Measurements from ENCODE around the gene GPS1. TPM values are rescaled to one million over a fixed set of nuclear protein-coding genes. Genes with fewer than 3 reads are reported as not detected.
A peak's percentile ranks its signal among the peaks of the same experiment; 100 is the strongest.

GPS1 gene
- total and polyA plus RNA-seq, 2 experiments from 2014 or later = 136 to 242 TPM

DNA sequence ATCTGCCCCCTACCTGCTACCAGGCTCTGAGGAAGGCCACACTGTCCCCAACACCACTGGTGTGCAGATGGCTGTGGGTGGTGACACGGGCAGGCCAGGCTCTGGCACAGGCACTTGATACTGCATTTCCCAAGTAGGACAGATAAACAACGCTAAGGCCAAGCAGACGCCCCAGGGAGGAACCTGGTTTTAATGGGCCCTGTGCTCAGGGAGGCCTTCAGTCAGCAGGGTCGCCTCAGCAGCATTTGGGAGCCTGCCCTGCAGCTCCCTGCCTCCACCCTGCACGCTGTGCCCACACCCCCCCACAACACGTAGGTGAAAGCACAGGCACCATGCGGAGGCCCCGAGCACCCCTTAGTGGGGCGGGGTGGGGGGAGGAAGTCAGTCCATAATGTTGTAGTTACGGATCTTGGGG is 49.6 kb downstream of the GPS1 start:
- Histone ChIP-seq H2AFZ (no peak overlapping the region), H3F3A (replicated peaks; ENCODE audit: low read depth) (0 out of 2 replicates have a peak, but pooled peaks cover 14% of the 10 kb centered on the region), H3K4me1 (ENCODE audit: insufficient read depth) (peaks cover 47% of the 10 kb centered on the region), H3K9me2 (ENCODE audit: insufficient read depth) (no peaks in the 10 kb centered on the region), H3K79me2 (replicated peaks; ENCODE audit: insufficient read depth) (peaks cover 28% of the 10 kb centered on the region), H4K20me1 (replicated peaks; ENCODE audit: insufficient read depth) (peaks cover 7% of the 10 kb centered on the region), H3K4me2 (peak overlapping the region; percentile 32; the same call in 1 of the 2 replicates), H3K27me3 (ENCODE audit: insufficient read depth) (no peaks in the 10 kb centered on the region), H3K36me3 (ENCODE audit: insufficient read depth) (no peaks in the 10 kb centered on the region), H3K4me3 (no peak overlapping the region), H3K27ac (ENCODE audit: low read depth) (no peak overlapping the region)
- Mint-ChIP-seq H3K4me1 (peaks cover 35% of the 10 kb centered on the region), H3K9me3 (no peaks in the 10 kb centered on the region; the same call in 2 of the 3 replicates), H3K27me3 (ENCODE audit: insufficient read depth, low read depth, poor library complexity) (peaks cover 32% of the 10 kb centered on the region), H3K27ac (no peak overlapping the region), H3K4me3 (no peak overlapping the region), H3K36me3 (ENCODE audit: low read depth) (peaks cover 7% of the 10 kb centered on the region; the same call in 2 of the 3 replicates)
- DNase-seq (ENCODE audit: low spot score) (no peak), ATAC-seq (no peak)
- TF ChIP-seq, protein P1, sequence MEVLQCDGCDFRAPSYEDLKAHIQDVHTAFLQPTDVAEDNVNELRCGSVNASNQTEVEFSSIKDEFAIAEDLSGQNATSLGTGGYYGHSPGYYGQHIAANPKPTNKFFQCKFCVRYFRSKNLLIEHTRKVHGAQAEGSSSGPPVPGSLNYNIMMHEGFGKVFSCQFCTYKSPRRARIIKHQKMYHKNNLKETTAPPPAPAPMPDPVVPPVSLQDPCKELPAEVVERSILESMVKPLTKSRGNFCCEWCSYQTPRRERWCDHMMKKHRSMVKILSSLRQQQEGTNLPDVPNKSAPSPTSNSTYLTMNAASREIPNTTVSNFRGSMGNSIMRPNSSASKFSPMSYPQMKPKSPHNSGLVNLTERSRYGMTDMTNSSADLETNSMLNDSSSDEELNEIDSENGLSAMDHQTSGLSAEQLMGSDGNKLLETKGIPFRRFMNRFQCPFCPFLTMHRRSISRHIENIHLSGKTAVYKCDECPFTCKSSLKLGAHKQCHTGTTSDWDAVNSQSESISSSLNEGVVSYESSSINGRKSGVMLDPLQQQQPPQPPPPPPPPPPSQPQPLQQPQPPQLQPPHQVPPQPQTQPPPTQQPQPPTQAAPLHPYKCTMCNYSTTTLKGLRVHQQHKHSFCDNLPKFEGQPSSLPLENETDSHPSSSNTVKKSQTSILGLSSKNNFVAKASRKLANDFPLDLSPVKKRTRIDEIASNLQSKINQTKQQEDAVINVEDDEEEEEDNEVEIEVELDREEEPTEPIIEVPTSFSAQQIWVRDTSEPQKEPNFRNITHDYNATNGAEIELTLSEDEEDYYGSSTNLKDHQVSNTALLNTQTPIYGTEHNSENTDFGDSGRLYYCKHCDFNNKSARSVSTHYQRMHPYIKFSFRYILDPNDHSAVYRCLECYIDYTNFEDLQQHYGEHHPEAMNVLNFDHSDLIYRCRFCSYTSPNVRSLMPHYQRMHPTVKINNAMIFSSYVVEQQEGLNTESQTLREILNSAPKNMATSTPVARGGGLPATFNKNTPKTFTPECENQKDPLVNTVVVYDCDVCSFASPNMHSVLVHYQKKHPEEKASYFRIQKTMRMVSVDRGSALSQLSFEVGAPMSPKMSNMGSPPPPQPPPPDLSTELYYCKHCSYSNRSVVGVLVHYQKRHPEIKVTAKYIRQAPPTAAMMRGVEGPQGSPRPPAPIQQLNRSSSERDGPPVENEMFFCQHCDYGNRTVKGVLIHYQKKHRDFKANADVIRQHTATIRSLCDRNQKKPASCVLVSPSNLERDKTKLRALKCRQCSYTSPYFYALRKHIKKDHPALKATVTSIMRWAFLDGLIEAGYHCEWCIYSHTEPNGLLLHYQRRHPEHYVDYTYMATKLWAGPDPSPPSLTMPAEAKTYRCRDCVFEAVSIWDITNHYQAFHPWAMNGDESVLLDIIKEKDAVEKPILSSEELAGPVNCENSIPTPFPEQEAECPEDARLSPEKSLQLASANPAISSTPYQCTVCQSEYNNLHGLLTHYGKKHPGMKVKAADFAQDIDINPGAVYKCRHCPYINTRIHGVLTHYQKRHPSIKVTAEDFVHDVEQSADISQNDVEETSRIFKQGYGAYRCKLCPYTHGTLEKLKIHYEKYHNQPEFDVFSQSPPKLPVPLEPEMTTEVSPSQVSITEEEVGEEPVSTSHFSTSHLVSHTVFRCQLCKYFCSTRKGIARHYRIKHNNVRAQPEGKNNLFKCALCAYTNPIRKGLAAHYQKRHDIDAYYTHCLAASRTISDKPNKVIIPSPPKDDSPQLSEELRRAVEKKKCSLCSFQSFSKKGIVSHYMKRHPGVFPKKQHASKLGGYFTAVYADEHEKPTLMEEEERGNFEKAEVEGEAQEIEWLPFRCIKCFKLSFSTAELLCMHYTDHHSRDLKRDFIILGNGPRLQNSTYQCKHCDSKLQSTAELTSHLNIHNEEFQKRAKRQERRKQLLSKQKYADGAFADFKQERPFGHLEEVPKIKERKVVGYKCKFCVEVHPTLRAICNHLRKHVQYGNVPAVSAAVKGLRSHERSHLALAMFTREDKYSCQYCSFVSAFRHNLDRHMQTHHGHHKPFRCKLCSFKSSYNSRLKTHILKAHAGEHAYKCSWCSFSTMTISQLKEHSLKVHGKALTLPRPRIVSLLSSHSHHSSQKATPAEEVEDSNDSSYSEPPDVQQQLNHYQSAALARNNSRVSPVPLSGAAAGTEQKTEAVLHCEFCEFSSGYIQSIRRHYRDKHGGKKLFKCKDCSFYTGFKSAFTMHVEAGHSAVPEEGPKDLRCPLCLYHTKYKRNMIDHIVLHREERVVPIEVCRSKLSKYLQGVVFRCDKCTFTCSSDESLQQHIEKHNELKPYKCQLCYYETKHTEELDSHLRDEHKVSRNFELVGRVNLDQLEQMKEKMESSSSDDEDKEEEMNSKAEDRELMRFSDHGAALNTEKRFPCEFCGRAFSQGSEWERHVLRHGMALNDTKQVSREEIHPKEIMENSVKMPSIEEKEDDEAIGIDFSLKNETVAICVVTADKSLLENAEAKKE (CRISPR knock-in tag; IDR thresholded peaks at IDR 0.05) = no peak
- TF ChIP-seq, protein P2, sequence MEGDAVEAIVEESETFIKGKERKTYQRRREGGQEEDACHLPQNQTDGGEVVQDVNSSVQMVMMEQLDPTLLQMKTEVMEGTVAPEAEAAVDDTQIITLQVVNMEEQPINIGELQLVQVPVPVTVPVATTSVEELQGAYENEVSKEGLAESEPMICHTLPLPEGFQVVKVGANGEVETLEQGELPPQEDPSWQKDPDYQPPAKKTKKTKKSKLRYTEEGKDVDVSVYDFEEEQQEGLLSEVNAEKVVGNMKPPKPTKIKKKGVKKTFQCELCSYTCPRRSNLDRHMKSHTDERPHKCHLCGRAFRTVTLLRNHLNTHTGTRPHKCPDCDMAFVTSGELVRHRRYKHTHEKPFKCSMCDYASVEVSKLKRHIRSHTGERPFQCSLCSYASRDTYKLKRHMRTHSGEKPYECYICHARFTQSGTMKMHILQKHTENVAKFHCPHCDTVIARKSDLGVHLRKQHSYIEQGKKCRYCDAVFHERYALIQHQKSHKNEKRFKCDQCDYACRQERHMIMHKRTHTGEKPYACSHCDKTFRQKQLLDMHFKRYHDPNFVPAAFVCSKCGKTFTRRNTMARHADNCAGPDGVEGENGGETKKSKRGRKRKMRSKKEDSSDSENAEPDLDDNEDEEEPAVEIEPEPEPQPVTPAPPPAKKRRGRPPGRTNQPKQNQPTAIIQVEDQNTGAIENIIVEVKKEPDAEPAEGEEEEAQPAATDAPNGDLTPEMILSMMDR (conservative IDR thresholded peaks at IDR 0.05; ENCODE audit: low read depth in 2 of 2) = no peak
- TF ChIP-seq POLR2AphosphoS5 (IDR thresholded peaks at IDR 0.05; ENCODE audit: low read depth) = 0 out of 2 replicates have a peak, but pooled peaks have one; percentile 19
